ENCODE measurements around the gene MRPS23.

The MRPS23 gene

GRCh38 chr17:57794841-57795240 lies 55.0 kb downstream of the MRPS23 start:
- DNase-seq (ENCODE audit: low read depth), result no peak

- DNase-seq (ENCODE audit: low read depth), result no peak
Measured at GRCh38 chr17:57788725-57789124, 61.1 kb downstream of the MRPS23 start.

GRCh38 chr17:57785022-57785421 lies 64.8 kb downstream of the MRPS23 start:
- DNase-seq (ENCODE audit: low read depth), result no peak

Measured in fibroblast of the conjunctiva (primary cell).